ENCODE results near the gene CNP. TPM values are rescaled to one million over a fixed set of nuclear protein-coding genes. Genes with fewer than 3 reads are reported as not detected.

Gene CNP
- total RNA-seq, 1 experiment from 2014 or later: 78.5 TPM

- no peak for TF ChIP-seq CTCF (conservative IDR thresholded peaks at IDR 0.05)
- no peak overlapping the region for H3K27ac ChIP-seq (ENCODE audit: insufficient read length, low read depth, low read length)
These were observed 7.6 kb upstream of the CNP start for GRCh38 chr17:41959030-41959335.

More at GRCh38 chr17:41959030-41959335, 7.6 kb upstream of the CNP start:
- Histone ChIP-seq H3K4me2 (ENCODE audit: insufficient read depth, insufficient read length, low read length) (no peak overlapping the region), H3K56ac (ENCODE audit: insufficient read length, low read depth, low read length) (no peak overlapping the region), H2BK5ac (ENCODE audit: insufficient read length, low read length) (no peak overlapping the region), H4K20me1 (ENCODE audit: control insufficient read depth, insufficient read depth, insufficient read length) (no peaks in the 10 kb centered on the region), H2AFZ (ENCODE audit: low read length) (no peak overlapping the region), H4K8ac (replicated peaks; ENCODE audit: insufficient read length, low read depth, low read length) (no peak overlapping the region), H3K79me2 (ENCODE audit: insufficient read depth, low read length) (no peaks in the 10 kb centered on the region), H4K5ac (ENCODE audit: insufficient read length, low read depth, low read length) (no peak overlapping the region), H2AK5ac (ENCODE audit: insufficient read length, low read length) (no peak overlapping the region), H2BK12ac (ENCODE audit: insufficient read length, low read depth, low read length) (no peak overlapping the region), H3K23ac (ENCODE audit: insufficient read length, low read depth, low read length) (no peak overlapping the region), H3K27me3 (ENCODE audit: insufficient read depth, low read length) (no peaks in the 10 kb centered on the region), H3K14ac (ENCODE audit: insufficient read depth, low read length) (no peak overlapping the region; the same call in 1 of the 2 replicates), H3K4me1 (ENCODE audit: insufficient read depth, low read length) (peaks cover 2% of the 10 kb centered on the region; the same call in 1 of the 2 replicates), H3K9ac (ENCODE audit: extremely low read depth, insufficient read length, low read length) (no peak overlapping the region), H3K9me3 (ENCODE audit: control insufficient read depth, low read depth, low read length) (no peaks in the 10 kb centered on the region), H3T11ph (ENCODE audit: low read length) (no peak overlapping the region), H2BK20ac (ENCODE audit: low read depth, low read length, poor library complexity, severe bottlenecking) (no peak overlapping the region), H4K91ac (ENCODE audit: insufficient read length, low read depth, low read length) (no peak overlapping the region), H2BK120ac (ENCODE audit: low read depth, low read length, poor library complexity, severe bottlenecking) (no peak overlapping the region), H3K79me1 (ENCODE audit: insufficient read depth, low read depth, low read length, poor library complexity, severe bottlenecking) (no peaks in the 10 kb centered on the region), H3K18ac (ENCODE audit: insufficient read length, low read depth, low read length) (no peak overlapping the region), H3K4ac (ENCODE audit: low read depth, low read length) (no peak overlapping the region), H3K23me2 (ENCODE audit: insufficient read length, low read depth, low read length, poor library complexity, severe bottlenecking) (no peaks in the 10 kb centered on the region), H2BK15ac (ENCODE audit: low read depth, low read length) (no peak overlapping the region)
- no CpG with 5 or more reads among the region's 2 CpGs for WGBS (ENCODE audit: extremely low coverage, insufficient read length, low lambda C conversion rate)
- no peak overlapping the region for H3K4me3 Mint-ChIP-seq
- no peak for DNase-seq
- peak overlapping the region in 2 of 3 experiments; percentile 32 to 71; a peak in 4 of 7 replicates for H3K27ac Mint-ChIP-seq
- peaks cover 36 to 37% of the 10 kb centered on the region in 2 experiments for H3K4me1 Mint-ChIP-seq
- H3K36me3 Mint-ChIP-seq (ENCODE audit: insufficient read depth in 1 of 3, low read depth in 3 of 3): no peaks in the 10 kb centered on the region; a peak in 2 of 7 replicates
- peaks cover 3% of the 10 kb centered on the region; the same call in 1 of the 2 replicates for H3K27me3 Mint-ChIP-seq (ENCODE audit: low read depth)
- H3K9me3 Mint-ChIP-seq: no peaks in the 10 kb centered on the region
